Ovary (tissue), 9 donors: ENCODE data around the gene TBCK. TPM values are rescaled to one million over a fixed set of nuclear protein-coding genes. Genes with fewer than 3 reads are reported as not detected.

ENCODE experiments used
- DNase-seq, 5 donors: peaks; one replicate each; pipeline ENCODE4 v3.0.0-alpha.2; 2019 to 2020
- H3K27ac ChIP-seq, 2 donors: fragments of 200-600 bp; one replicate each; pipeline versions ENCODE4 v1.5.1 to v1.8.0; 2019 to 2022
- H3K27me3 ChIP-seq: fragments of 200-600 bp; one replicate; pipeline ENCODE4 v1.8.0; 2022
- H3K36me3 ChIP-seq: fragments of 200-600 bp; sonication (generic); one replicate; pipeline ENCODE4 v1.5.1; 2019
- H3K4me1 ChIP-seq: one replicate; pipeline ENCODE4 v1.8.1; 2013; ENCODE audit warnings: mild to moderate bottlenecking, moderate library complexity; ENCODE audit not compliant: insufficient read depth
- H3K4me3 ChIP-seq: fragments of 200-600 bp; sonication (generic); one replicate; pipeline ENCODE4 v1.5.1; 2017
- H3K9me3 ChIP-seq, 2 donors: fragments of 200-600 bp in 1 of 2; sonication (generic) in 1 of 2; one replicate each; pipeline versions ENCODE4 v1.5.1 to v1.8.1; 2013 to 2019; ENCODE audit warnings: mild to moderate bottlenecking in 1 of 2, moderate library complexity in 1 of 2
- EP300 ChIP-seq: sonication (generic); formaldehyde crosslinking; IDR thresholded peaks from one replicate; pipeline ENCODE4 v1.6.1; 2017; ENCODE audit warnings: antibody characterized with exemption
- POLR2A ChIP-seq: fragments of 450-650 bp; IDR thresholded peaks from one replicate; pipeline ENCODE4 v1.6.1; 2017; ENCODE audit warnings: antibody characterized with exemption, mild to moderate bottlenecking, moderate library complexity
- WGBS, 3 donors: extraction: QIAGEN DNeasy Blood & Tissue Kit in 1 of 3; methylation state at CpG; one replicate each; pipeline versions ENCODE4 v1.1.5 to v1.1.7; 2013 to 2017; 5-methylcytosine and 5-hydroxymethylcytosine counted together
- intact Hi-C, 4 donors: fragments of 100-400 bp; cut with DNase I; formaldehyde crosslinking; loops; one replicate each; pipeline versions ENCODE4 v1.11.0 to v1.15.1; 2022 to 2023
- polyA plus RNA-seq, 2 donors: library from polyadenylated mRNA; stranded (reverse); fragments of 200-250 nt in 1 of 2; fragments of 350-450 nt in 1 of 2; fragmentation: Illumina TruSeq in 1 of 2; extraction: RNeasy Lipid Tissue Mini Kit (QIAGEN cat#74804) in 1 of 2; gene quantifications; one replicate each; pipeline ENCODE4 v1.2.3, GENCODE V29; 2013 to 2014
- total RNA-seq, 7 donors: library from RNA; depleted of rRNA in 2 of 7; stranded (reverse); fragments of >200 nt in 2 of 7; fragmentation: NEBNext Ultra II Directional in 3 of 7; extraction: Animal tissue kit (Norgen Biotek cat#: 25700) in 3 of 7; gene quantifications; one replicate each; pipeline versions ENCODE4 v1.1.0 to v1.2.4, GENCODE V29; 2016 to 2023
- TF ChIP-seq, protein P1 (sequence below), 3 donors: fragments of 450-650 bp in 2 of 3; fragments of 200-600 bp in 1 of 3; IDR thresholded peaks; one replicate each; pipeline versions ENCODE4 v1.5.1 to v1.8.0; 2016 to 2022; ENCODE audit warnings: antibody characterized with exemption in 3 of 3, mild to moderate bottlenecking in 1 of 3
- donor health status: DM: no; HTN: no; CAD: no; lungs with moderate emphysema.
- donor health status: DM: no; HTN: no; CAD: no.
- donor health status: Bipolar disorder and iron deficiency.
- donor health status: DM: yes; HTN: yes; CAD: no.
- donor health status: DM: no; HTN: no; CAD: no.
- donor health status: DM: yes; HTN: yes; CAD: no.

Gene TBCK
- total and polyA plus RNA-seq, 9 donors: 13.6 to 50.1 (median 39.1) TPM

DNA sequence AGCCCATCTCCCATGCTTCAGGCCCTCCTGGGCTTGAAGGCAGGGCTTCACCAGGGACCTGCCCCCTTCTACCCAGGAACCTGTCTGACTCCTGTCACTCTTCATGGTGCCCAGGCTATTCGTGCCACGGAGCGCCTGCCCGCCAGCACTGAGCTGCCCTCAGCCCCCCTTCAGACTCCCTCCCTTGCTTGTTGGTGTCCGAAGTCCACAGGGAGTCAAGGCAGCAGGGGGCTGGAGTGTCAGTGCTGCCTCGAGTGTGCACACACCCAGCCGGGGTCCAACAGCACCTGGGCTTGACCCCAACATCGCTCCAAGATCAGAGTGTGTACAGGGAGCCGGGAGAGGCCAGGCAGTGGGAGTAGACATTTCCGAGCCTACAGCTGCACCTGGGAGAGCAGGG lies 59.8 kb downstream of the TBCK start:
- no peak overlapping the region for H3K27ac ChIP-seq
- H3K9me3 ChIP-seq: no peaks in the 10 kb centered on the region
- H3K27me3 ChIP-seq: no peaks in the 10 kb centered on the region
- 98 to 99% (median 98%) methylated on average over 10 of the region's 10 CpGs for WGBS, 3 donors
- H3K4me3 ChIP-seq: no peak overlapping the region
- TF ChIP-seq, protein P1, sequence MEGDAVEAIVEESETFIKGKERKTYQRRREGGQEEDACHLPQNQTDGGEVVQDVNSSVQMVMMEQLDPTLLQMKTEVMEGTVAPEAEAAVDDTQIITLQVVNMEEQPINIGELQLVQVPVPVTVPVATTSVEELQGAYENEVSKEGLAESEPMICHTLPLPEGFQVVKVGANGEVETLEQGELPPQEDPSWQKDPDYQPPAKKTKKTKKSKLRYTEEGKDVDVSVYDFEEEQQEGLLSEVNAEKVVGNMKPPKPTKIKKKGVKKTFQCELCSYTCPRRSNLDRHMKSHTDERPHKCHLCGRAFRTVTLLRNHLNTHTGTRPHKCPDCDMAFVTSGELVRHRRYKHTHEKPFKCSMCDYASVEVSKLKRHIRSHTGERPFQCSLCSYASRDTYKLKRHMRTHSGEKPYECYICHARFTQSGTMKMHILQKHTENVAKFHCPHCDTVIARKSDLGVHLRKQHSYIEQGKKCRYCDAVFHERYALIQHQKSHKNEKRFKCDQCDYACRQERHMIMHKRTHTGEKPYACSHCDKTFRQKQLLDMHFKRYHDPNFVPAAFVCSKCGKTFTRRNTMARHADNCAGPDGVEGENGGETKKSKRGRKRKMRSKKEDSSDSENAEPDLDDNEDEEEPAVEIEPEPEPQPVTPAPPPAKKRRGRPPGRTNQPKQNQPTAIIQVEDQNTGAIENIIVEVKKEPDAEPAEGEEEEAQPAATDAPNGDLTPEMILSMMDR (IDR thresholded peaks at IDR 0.05): no peak
- no peak for TF ChIP-seq EP300
- TF ChIP-seq POLR2A: no peak
- DNase-seq: peak in 1 of 5 donors; percentile 9
- H3K4me1 ChIP-seq: no peaks in the 10 kb centered on the region
- H3K36me3 ChIP-seq: no peaks in the 10 kb centered on the region
- intact Hi-C loops: no loop called here

- TF ChIP-seq, protein P1 (IDR thresholded peaks at IDR 0.05): no peak
- TF ChIP-seq EP300 (no peak), POLR2A (no peak)
- Histone ChIP-seq H3K4me1 (no peaks in the 10 kb centered on the region), H3K4me3 (no peak overlapping the region), H3K36me3 (no peaks in the 10 kb centered on the region), H3K27ac (no peak overlapping the region), H3K27me3 (no peaks in the 10 kb centered on the region), H3K9me3 (no peaks in the 10 kb centered on the region)
- peak in 1 of 5 donors; percentile 10 for DNase-seq
- WGBS, 3 donors: 97 to 98% (median 98%) methylated on average over 8 of the region's 8 CpGs
- intact Hi-C loops: no loop called here
Observed at GRCh38 chr4:106255195-106255594, 60.8 kb downstream of the TBCK start.

DNA sequence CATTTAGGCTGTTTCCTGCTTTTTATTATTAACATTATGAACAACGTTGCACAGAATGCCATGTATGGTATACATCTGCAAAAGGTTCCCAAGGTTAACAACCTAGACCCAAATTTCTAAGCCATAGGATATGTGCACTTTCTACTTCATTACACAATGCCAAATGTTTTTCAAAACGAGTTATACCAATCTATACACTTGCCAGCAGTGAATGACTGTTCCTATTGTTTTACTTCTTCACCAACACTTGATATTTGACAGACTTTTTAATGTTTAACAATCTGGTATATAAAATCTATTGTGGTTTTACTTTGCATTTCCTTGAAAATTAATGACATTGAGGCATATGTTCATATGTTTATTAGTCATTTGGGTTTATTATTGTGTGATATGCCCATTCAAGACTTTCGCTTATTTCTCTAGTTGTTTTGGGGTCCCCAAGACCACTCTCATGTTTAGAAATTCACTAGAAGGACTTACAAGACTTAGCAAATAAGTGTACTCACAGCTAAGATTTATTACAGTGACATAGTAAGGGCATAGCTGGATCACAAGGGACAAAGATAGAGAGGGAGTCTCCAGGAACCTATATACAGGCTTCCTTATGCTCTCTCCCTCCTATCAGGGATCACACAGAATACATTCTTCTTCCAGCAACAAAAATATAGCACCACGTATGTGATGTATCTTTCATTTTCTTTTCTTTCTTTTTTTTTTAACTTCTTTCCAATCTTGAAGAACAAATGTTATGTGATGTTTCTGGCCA lies 62.5 kb downstream of the TBCK start:
- H3K4me3 ChIP-seq: no peak overlapping the region
- no peak for DNase-seq
- no peaks in the 10 kb centered on the region for H3K4me1 ChIP-seq
- intact Hi-C loops: no loop called here
- no peaks in the 10 kb centered on the region for H3K9me3 ChIP-seq
- 65 to 83% (median 83%) methylated on average over 4 of the region's 4 CpGs for WGBS, 3 donors
- no peaks in the 10 kb centered on the region for H3K27me3 ChIP-seq
- TF ChIP-seq EP300: no peak
- no peak overlapping the region for H3K27ac ChIP-seq
- H3K36me3 ChIP-seq: no peaks in the 10 kb centered on the region

- Histone ChIP-seq H3K4me3 (no peak overlapping the region), H3K36me3 (no peaks in the 10 kb centered on the region), H3K9me3 (no peaks in the 10 kb centered on the region), H3K4me1 (no peaks in the 10 kb centered on the region), H3K27me3 (peaks cover 2% of the 10 kb centered on the region), H3K27ac (no peak overlapping the region)
- intact Hi-C loops: no loop called here
- no peak for DNase-seq
- no peak for TF ChIP-seq EP300
- TF ChIP-seq, protein P1 (IDR thresholded peaks at IDR 0.05): no peak
- no peak for TF ChIP-seq POLR2A
Observed at GRCh38 chr4:106247600-106247999, 68.4 kb downstream of the TBCK start.

DNA sequence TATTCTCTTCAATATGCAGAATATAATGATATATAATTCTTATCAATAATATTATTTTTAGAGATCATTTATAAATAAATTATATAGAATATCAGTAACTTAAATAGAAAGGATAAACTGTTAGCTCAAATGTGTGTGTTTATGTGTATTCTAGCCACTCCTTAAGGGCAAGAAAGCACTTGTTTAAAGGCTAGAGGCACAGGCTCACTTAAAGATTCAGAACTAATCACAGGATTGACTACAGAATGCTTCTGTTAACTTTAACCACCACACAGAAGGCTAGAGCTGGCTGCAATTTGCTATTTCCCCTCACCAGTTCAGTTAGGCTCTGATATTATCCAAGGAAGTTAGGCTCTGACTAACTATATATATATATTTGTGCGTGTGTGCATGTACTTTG lies 69.6 kb downstream of the TBCK start:
- Histone ChIP-seq H3K9me3 (no peaks in the 10 kb centered on the region), H3K36me3 (no peaks in the 10 kb centered on the region), H3K27ac (no peak overlapping the region), H3K27me3 (peaks cover 5% of the 10 kb centered on the region), H3K4me3 (no peak overlapping the region), H3K4me1 (no peaks in the 10 kb centered on the region)
- DNase-seq: no peak
- WGBS, 3 donors: 88 to 100% (median 98%) methylated on average over 1 of the region's 1 CpG
- TF ChIP-seq EP300 (no peak), POLR2A (no peak)
- TF ChIP-seq, protein P1 (IDR thresholded peaks at IDR 0.05): no peak
- intact Hi-C loops: no loop called here
